Measurements from ENCODE around the gene LBX2. TPM values are rescaled to one million over a fixed set of nuclear protein-coding genes. Genes with fewer than 3 reads are reported as not detected.

The LBX2 gene
- 0.18 and 1.6 TPM in 2 replicates for total RNA-seq (2014; rRNA removed; shearing (Covaris generic))

- H3K4me3 ChIP-seq = no peak within 1 kb of the TSS; the same call in 1 of the 2 replicates
- H3K27me3 ChIP-seq (replicated peaks) = peaks cover 36% of the 10 kb centered on the region
- no peak within 1 kb of the TSS for H3K27ac ChIP-seq
- H3K9me3 ChIP-seq (replicated peaks) = no peaks in the 10 kb centered on the region
- peaks cover 35% of the 10 kb centered on the region for H3K4me1 ChIP-seq (replicated peaks)
- peaks cover 7% of the 10 kb centered on the region for H3K36me3 ChIP-seq
- no peak for DNase-seq (ENCODE audit: low read depth in 1 of 2, low spot score in 2 of 2)
Observed at GRCh38 chr2:74499267-74499939, at the start of gene LBX2. Gene LBX2 (minus strand): TSS chr2:74499603. CDS start chr2:74499537, 66 bp downstream.

- Histone ChIP-seq H3K36me3 (peaks cover 11% of the 10 kb centered on the region), H3K9me3 (replicated peaks) (0 out of 2 replicates have a peak, but pooled peaks cover 7% of the 10 kb centered on the region), H3K4me3 (peak overlapping the region; percentile 37), H3K27me3 (replicated peaks) (no peaks in the 10 kb centered on the region), H3K4me1 (replicated peaks) (peaks cover 19% of the 10 kb centered on the region), H3K27ac (no peak overlapping the region)
- no peak for DNase-seq (ENCODE audit: low read depth in 1 of 2, low spot score in 2 of 2)
Observed at GRCh38 chr2:74548285-74548899, 49.0 kb upstream of the LBX2 start.

- H3K27ac ChIP-seq = no peak overlapping the region
- H3K36me3 ChIP-seq = peaks cover 11% of the 10 kb centered on the region
- H3K9me3 ChIP-seq (replicated peaks) = 0 out of 2 replicates have a peak, but pooled peaks cover 7% of the 10 kb centered on the region
- DNase-seq (ENCODE audit: low read depth in 1 of 2, low spot score in 2 of 2) = no peak
- no peaks in the 10 kb centered on the region for H3K27me3 ChIP-seq (replicated peaks)
- no peak overlapping the region for H3K4me3 ChIP-seq
- peaks cover 13% of the 10 kb centered on the region for H3K4me1 ChIP-seq (replicated peaks)
Observed at GRCh38 chr2:74546004-74546403, 46.6 kb upstream of the LBX2 start.

GRCh38 chr2:74544634-74545033 lies 45.2 kb upstream of the LBX2 start:
- H3K36me3 ChIP-seq = peaks cover 8% of the 10 kb centered on the region
- H3K4me3 ChIP-seq = no peak overlapping the region
- no peaks in the 10 kb centered on the region for H3K27me3 ChIP-seq (replicated peaks)
- no peak for DNase-seq (ENCODE audit: low read depth in 1 of 2, low spot score in 2 of 2)
- 0 out of 2 replicates have a peak, but pooled peaks cover 7% of the 10 kb centered on the region for H3K9me3 ChIP-seq (replicated peaks)
- H3K27ac ChIP-seq = no peak overlapping the region
- H3K4me1 ChIP-seq (replicated peaks) = peaks cover 13% of the 10 kb centered on the region

GRCh38 chr2:74542978-74543377 lies 43.6 kb upstream of the LBX2 start:
- no peaks in the 10 kb centered on the region for H3K4me1 ChIP-seq (replicated peaks)
- H3K27me3 ChIP-seq (replicated peaks) = no peaks in the 10 kb centered on the region
- no peaks in the 10 kb centered on the region for H3K36me3 ChIP-seq
- no peak overlapping the region for H3K27ac ChIP-seq
- H3K4me3 ChIP-seq = no peak overlapping the region
- DNase-seq (ENCODE audit: low read depth in 1 of 2, low spot score in 2 of 2) = no peak
- no peaks in the 10 kb centered on the region for H3K9me3 ChIP-seq (replicated peaks)

- Histone ChIP-seq H3K36me3 (no peaks in the 10 kb centered on the region), H3K4me3 (no peak overlapping the region), H3K27ac (no peak overlapping the region), H3K27me3 (replicated peaks) (no peaks in the 10 kb centered on the region), H3K9me3 (replicated peaks) (no peaks in the 10 kb centered on the region), H3K4me1 (replicated peaks) (no peaks in the 10 kb centered on the region)
- DNase-seq (ENCODE audit: low read depth in 1 of 2, low spot score in 2 of 2) = no peak
Observed at GRCh38 chr2:74540291-74540690, 40.9 kb upstream of the LBX2 start.

- no peak overlapping the region for H3K4me3 ChIP-seq
- no peaks in the 10 kb centered on the region for H3K9me3 ChIP-seq (replicated peaks)
- no peaks in the 10 kb centered on the region for H3K4me1 ChIP-seq (replicated peaks)
- no peaks in the 10 kb centered on the region for H3K36me3 ChIP-seq
- DNase-seq (ENCODE audit: low read depth in 1 of 2, low spot score in 2 of 2) = no peak
- no peaks in the 10 kb centered on the region for H3K27me3 ChIP-seq (replicated peaks)
- H3K27ac ChIP-seq = no peak overlapping the region
Observed at GRCh38 chr2:74538881-74539339, 39.5 kb upstream of the LBX2 start.

GRCh38 chr2:74537140-74537539 lies 37.7 kb upstream of the LBX2 start:
- peaks cover 11% of the 10 kb centered on the region for H3K36me3 ChIP-seq
- H3K4me1 ChIP-seq (replicated peaks) = no peaks in the 10 kb centered on the region
- no peak for DNase-seq (ENCODE audit: low read depth in 1 of 2, low spot score in 2 of 2)
- H3K4me3 ChIP-seq = no peak overlapping the region
- H3K27me3 ChIP-seq (replicated peaks) = no peaks in the 10 kb centered on the region
- no peak overlapping the region for H3K27ac ChIP-seq
- no peaks in the 10 kb centered on the region for H3K9me3 ChIP-seq (replicated peaks)

- peaks cover 17% of the 10 kb centered on the region for H3K36me3 ChIP-seq
- H3K27me3 ChIP-seq (replicated peaks) = no peaks in the 10 kb centered on the region
- no peaks in the 10 kb centered on the region for H3K9me3 ChIP-seq (replicated peaks)
- no peaks in the 10 kb centered on the region for H3K4me1 ChIP-seq (replicated peaks)
- DNase-seq (ENCODE audit: low read depth in 1 of 2, low spot score in 2 of 2) = no peak
- H3K27ac ChIP-seq = no peak overlapping the region
- H3K4me3 ChIP-seq = no peak overlapping the region
Observed at GRCh38 chr2:74536166-74536950, 37.0 kb upstream of the LBX2 start.

- Histone ChIP-seq H3K4me3 (no peak overlapping the region), H3K27me3 (replicated peaks) (no peaks in the 10 kb centered on the region), H3K9me3 (replicated peaks) (no peaks in the 10 kb centered on the region), H3K27ac (no peak overlapping the region), H3K4me1 (replicated peaks) (peaks cover 6% of the 10 kb centered on the region), H3K36me3 (peaks cover 22% of the 10 kb centered on the region)
- no peak for DNase-seq (ENCODE audit: low read depth in 1 of 2, low spot score in 2 of 2)
Observed at GRCh38 chr2:74535440-74535965, 36.1 kb upstream of the LBX2 start.

GRCh38 chr2:74534411-74534810 lies 35.0 kb upstream of the LBX2 start:
- no peak for DNase-seq (ENCODE audit: low read depth in 1 of 2, low spot score in 2 of 2)
- no peaks in the 10 kb centered on the region for H3K27me3 ChIP-seq (replicated peaks)
- H3K36me3 ChIP-seq = peaks cover 23% of the 10 kb centered on the region
- no peak overlapping the region for H3K27ac ChIP-seq
- no peaks in the 10 kb centered on the region for H3K9me3 ChIP-seq (replicated peaks)
- no peak overlapping the region for H3K4me3 ChIP-seq
- peaks cover 7% of the 10 kb centered on the region for H3K4me1 ChIP-seq (replicated peaks)

GRCh38 chr2:74533464-74533863 lies 34.1 kb upstream of the LBX2 start:
- Histone ChIP-seq H3K9me3 (replicated peaks) (no peaks in the 10 kb centered on the region), H3K4me1 (replicated peaks) (peaks cover 9% of the 10 kb centered on the region), H3K27ac (no peak overlapping the region), H3K4me3 (no peak overlapping the region), H3K36me3 (peaks cover 29% of the 10 kb centered on the region), H3K27me3 (replicated peaks) (no peaks in the 10 kb centered on the region)
- DNase-seq (ENCODE audit: low read depth in 1 of 2, low spot score in 2 of 2) = no peak

GRCh38 chr2:74532222-74532621 lies 32.8 kb upstream of the LBX2 start:
- DNase-seq (ENCODE audit: low read depth in 1 of 2, low spot score in 2 of 2) = no peak
- Histone ChIP-seq H3K4me3 (no peak overlapping the region), H3K36me3 (peaks cover 41% of the 10 kb centered on the region), H3K9me3 (replicated peaks) (no peaks in the 10 kb centered on the region), H3K27ac (no peak overlapping the region), H3K4me1 (replicated peaks) (peaks cover 13% of the 10 kb centered on the region), H3K27me3 (replicated peaks) (no peaks in the 10 kb centered on the region)

All from SJSA1 (cell line).